ENCODE results near the gene IL34. TPM values are rescaled to one million over a fixed set of nuclear protein-coding genes. Genes with fewer than 3 reads are reported as not detected.

Gene IL34
- polyA plus RNA-seq, 1 donor from 2014 or later = 3.0 TPM

- Histone ChIP-seq H3K27me3 (ENCODE audit: insufficient read depth, low read depth, low read length) (no peaks in the 10 kb centered on the region), H3K27ac (ENCODE audit: low read length) (no peak overlapping the region), H3K9me2 (ENCODE audit: insufficient read depth, low read length) (no peaks in the 10 kb centered on the region), H3K9me3 (ENCODE audit: low read length) (no peaks in the 10 kb centered on the region), H3K79me2 (replicated peaks; ENCODE audit: insufficient read depth, low read length) (peaks cover 23% of the 10 kb centered on the region), H3K4me2 (ENCODE audit: low read length) (no peak overlapping the region), H3F3A (ENCODE audit: insufficient read depth, low read length, poor library complexity, severe bottlenecking) (no peaks in the 10 kb centered on the region), H3K36me3 (ENCODE audit: insufficient read depth, low read length) (no peaks in the 10 kb centered on the region), H2AFZ (ENCODE audit: low read depth, low read length) (no peak overlapping the region), H4K20me1 (ENCODE audit: insufficient read depth) (peaks cover 3% of the 10 kb centered on the region), H3K4me3 (ENCODE audit: low read length) (peak overlapping the region; percentile 15), H3K9ac (ENCODE audit: low read length) (no peak overlapping the region)
- no peak for TF ChIP-seq MXI1 (conservative IDR thresholded peaks at IDR 0.05; ENCODE audit: poor library complexity, severe bottlenecking)
- TF ChIP-seq EP300 (conservative IDR thresholded peaks at IDR 0.05; ENCODE audit: poor library complexity, severe bottlenecking) = no peak
- TF ChIP-seq, protein P1, sequence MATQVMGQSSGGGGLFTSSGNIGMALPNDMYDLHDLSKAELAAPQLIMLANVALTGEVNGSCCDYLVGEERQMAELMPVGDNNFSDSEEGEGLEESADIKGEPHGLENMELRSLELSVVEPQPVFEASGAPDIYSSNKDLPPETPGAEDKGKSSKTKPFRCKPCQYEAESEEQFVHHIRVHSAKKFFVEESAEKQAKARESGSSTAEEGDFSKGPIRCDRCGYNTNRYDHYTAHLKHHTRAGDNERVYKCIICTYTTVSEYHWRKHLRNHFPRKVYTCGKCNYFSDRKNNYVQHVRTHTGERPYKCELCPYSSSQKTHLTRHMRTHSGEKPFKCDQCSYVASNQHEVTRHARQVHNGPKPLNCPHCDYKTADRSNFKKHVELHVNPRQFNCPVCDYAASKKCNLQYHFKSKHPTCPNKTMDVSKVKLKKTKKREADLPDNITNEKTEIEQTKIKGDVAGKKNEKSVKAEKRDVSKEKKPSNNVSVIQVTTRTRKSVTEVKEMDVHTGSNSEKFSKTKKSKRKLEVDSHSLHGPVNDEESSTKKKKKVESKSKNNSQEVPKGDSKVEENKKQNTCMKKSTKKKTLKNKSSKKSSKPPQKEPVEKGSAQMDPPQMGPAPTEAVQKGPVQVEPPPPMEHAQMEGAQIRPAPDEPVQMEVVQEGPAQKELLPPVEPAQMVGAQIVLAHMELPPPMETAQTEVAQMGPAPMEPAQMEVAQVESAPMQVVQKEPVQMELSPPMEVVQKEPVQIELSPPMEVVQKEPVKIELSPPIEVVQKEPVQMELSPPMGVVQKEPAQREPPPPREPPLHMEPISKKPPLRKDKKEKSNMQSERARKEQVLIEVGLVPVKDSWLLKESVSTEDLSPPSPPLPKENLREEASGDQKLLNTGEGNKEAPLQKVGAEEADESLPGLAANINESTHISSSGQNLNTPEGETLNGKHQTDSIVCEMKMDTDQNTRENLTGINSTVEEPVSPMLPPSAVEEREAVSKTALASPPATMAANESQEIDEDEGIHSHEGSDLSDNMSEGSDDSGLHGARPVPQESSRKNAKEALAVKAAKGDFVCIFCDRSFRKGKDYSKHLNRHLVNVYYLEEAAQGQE (IDR thresholded peaks at IDR 0.05; ENCODE audit: borderline replicate concordance) = no peak
- no peak for TF ChIP-seq EZH2 (IDR thresholded peaks at IDR 0.05; ENCODE audit: borderline replicate concordance, insufficient read depth, low read length, poor library complexity, severe bottlenecking)
- TF ChIP-seq TAF1 (IDR thresholded peaks at IDR 0.05; ENCODE audit: low read depth) = no peak
- TF ChIP-seq CTCF (IDR thresholded peaks at IDR 0.05; ENCODE audit: poor library complexity, severe bottlenecking) = no peak
- TF ChIP-seq RAD21 (conservative IDR thresholded peaks at IDR 0.05) = no peak
Measured at GRCh38 chr16:70682239-70683145, 36.1 kb downstream of the IL34 start.

- Histone ChIP-seq H2AFZ (ENCODE audit: low read depth, low read length) (no peak overlapping the region), H3K27ac (ENCODE audit: low read length) (no peak overlapping the region), H3K4me3 (ENCODE audit: low read length) (peak overlapping the region; percentile 91), H3F3A (ENCODE audit: insufficient read depth, low read length, poor library complexity, severe bottlenecking) (no peaks in the 10 kb centered on the region), H3K9ac (ENCODE audit: low read length) (peak overlapping the region; percentile 89), H4K20me1 (ENCODE audit: insufficient read depth) (peaks cover 3% of the 10 kb centered on the region), H3K79me2 (replicated peaks; ENCODE audit: insufficient read depth, low read length) (peaks cover 23% of the 10 kb centered on the region), H3K36me3 (ENCODE audit: insufficient read depth, low read length) (no peaks in the 10 kb centered on the region), H3K27me3 (ENCODE audit: insufficient read depth, low read depth, low read length) (no peaks in the 10 kb centered on the region), H3K4me2 (ENCODE audit: low read length) (no peak overlapping the region), H3K9me3 (ENCODE audit: low read length) (no peaks in the 10 kb centered on the region), H3K9me2 (ENCODE audit: insufficient read depth, low read length) (no peaks in the 10 kb centered on the region)
- TF ChIP-seq, protein P1 (IDR thresholded peaks at IDR 0.05; ENCODE audit: borderline replicate concordance) = no peak
- TF ChIP-seq EP300 (conservative IDR thresholded peaks at IDR 0.05; ENCODE audit: poor library complexity, severe bottlenecking) = no peak
- no peak for TF ChIP-seq TAF1 (IDR thresholded peaks at IDR 0.05; ENCODE audit: low read depth)
- TF ChIP-seq CTCF (IDR thresholded peaks at IDR 0.05; ENCODE audit: poor library complexity, severe bottlenecking) = no peak
- no peak for TF ChIP-seq RAD21 (conservative IDR thresholded peaks at IDR 0.05)
- TF ChIP-seq POLR2AphosphoS5 (IDR thresholded peaks at IDR 0.05) = no peak
- no peak for TF ChIP-seq SMC3 (conservative IDR thresholded peaks at IDR 0.05; ENCODE audit: poor library complexity)
- no peak for TF ChIP-seq EZH2 (IDR thresholded peaks at IDR 0.05; ENCODE audit: borderline replicate concordance, insufficient read depth, low read length, poor library complexity, severe bottlenecking)
- no peak for TF ChIP-seq MXI1 (conservative IDR thresholded peaks at IDR 0.05; ENCODE audit: poor library complexity, severe bottlenecking)
Measured at GRCh38 chr16:70683146-70683944, 37.0 kb downstream of the IL34 start.

All from neural cell (in vitro differentiated cells).